DMS 273 (cell line): ENCODE measurements around the gene STAC3.
"Not testable (repeated sequence)": the region's sequence is repeated elsewhere in the genome, so short reads cannot be mapped to it uniquely, and the experiment has no call there.

Experiments
- DNase-seq: peaks from one replicate; lab custom pipeline; 2025; ENCODE audit not compliant: unreplicated experiment; lab: John Stamatoyannopoulos, UW

The STAC3 gene

GRCh38 chr12:57250956-57251355 is at the start of gene STAC3:
Gene STAC3 (minus strand): TSS chr12:57251187. CDS start chr12:57249636, 1,551 bp downstream.
- DNase-seq: no peak

- DNase-seq: peak; percentile 64
These were observed 48.6 kb upstream of the STAC3 start for GRCh38 chr12:57299514-57300016.

DNA sequence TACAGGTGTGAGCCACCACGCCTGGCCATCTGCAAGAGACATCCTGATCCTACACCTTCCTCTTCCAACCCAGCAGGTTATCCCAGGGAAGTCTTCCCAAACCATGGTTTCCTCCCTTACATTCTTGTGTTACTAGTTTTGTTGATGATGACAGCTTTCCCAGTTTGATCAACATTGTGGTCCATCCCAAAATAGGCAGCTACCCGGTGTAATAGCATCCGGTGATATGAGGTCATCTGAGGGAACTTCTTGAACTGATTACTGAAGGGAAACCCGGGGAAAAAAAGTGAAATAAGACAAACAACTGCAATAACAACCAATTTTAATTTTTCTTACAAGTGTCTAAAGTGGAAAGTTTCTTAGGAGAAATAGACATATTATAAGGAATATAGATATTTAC is 45.3 kb upstream of the STAC3 start:
- DNase-seq: no peak

DNA sequence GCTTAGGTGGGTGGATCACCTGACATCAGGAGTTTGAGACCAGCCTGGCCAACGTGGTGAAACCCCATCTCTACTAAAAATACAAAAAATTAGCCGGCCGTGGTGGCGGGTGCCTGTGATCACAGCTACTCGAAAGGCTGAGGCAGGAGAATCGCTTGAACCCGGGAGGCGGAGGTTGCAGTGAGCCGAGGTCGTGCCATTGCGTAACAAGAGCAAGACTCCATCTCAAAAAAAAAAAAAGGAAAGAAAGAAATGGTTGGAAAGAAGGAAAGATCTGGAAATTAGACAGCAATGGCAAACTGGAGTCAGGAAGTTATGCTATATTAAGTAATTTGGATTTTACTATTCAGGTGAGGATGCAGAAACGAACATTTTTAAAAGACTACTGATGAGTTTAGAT is 31.1 kb upstream of the STAC3 start:
- not testable (repeated sequence) for DNase-seq

DNA sequence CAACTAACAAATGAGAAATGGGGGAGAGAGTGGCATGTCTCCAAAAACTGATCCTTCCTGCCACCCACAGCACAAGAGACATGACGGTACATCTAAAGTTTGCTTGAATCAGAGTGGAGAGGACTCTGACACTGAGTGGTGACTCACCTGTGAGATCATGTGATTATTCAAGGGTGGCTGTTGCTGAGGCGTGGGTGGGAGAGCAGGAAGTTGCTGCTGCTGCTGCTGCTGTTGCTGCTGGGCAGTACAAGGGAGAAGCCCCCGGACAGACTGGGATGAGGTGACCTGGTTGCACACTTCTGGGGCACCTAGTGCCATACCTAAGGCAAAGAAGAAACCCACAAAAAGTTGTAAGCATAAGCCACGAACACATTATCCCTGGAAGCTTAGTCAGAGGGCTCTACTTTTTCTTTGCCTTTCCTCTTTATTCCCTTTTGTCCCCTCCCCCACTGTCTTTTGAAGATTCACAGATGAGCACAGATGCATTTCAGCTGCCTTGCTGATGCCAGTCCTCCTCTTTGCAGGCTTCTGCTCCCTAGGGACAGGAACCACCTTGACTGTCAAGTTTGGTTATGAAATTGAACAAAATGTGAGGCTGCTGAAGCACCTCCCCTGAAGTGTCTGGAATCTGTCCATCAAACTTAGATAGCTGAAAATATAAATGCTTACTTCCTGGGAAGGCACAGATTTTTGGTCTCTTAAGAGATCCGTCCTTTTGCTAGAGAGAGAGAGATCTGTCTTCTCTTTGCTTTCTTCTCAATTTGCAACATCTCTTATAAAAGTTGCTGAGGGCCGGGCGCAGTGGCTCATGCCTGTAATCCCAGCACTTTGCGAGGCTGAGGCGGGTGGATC is 29.4 kb upstream of the STAC3 start:
- DNase-seq: peak; percentile 26

GRCh38 chr12:57278465-57279381 is 27.7 kb upstream of the STAC3 start:
- DNase-seq: no peak

DNA sequence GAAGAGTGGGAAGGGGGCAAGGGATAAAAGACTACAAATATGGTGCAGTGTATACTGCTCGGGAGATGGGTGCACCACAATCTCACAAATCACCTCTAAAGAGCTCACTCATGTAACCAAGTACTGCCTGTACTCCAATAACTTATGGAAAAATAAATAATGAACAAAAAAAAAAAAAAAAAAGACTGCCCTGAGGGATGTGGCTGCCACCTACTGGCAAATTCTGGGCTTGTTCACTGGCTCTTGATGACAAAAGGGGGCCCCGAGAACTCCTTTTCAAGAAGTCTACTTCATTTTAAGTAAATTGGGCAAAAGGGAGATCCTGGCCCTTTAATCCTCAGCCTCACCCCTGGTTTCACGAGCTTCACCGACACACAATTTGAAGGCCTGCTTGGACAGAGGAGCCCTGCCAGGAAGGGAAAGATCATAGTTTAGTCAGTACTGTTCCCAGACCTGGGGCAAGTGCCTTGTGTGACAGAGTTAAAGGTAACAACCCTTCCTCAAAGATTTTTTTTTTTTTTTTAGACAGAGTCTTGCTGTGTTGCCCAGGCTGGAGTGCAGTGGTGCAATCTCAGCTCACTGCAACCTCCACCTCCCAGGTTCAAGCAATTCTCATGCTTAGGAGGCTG is 26.1 kb upstream of the STAC3 start:
- DNase-seq: peak; percentile 23

DNA sequence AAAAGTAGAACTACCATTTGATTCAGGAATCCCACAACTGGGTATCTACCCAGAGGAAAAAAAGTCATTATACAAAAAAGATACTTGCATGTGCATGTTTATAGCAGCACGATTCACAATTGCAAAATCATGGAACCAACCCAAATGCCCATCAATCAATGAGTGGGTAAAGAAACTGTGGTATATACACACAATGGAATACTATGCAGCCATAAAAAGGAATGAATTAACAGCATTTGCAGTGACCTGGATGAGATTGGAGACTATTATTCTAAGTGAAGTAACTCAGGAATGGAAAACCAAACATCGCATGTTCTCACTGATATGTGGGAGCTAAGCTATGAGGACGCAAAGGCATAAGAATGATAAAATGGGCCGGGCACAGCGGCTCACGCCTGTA is 25.2 kb upstream of the STAC3 start:
- DNase-seq: not testable (repeated sequence)

DNA sequence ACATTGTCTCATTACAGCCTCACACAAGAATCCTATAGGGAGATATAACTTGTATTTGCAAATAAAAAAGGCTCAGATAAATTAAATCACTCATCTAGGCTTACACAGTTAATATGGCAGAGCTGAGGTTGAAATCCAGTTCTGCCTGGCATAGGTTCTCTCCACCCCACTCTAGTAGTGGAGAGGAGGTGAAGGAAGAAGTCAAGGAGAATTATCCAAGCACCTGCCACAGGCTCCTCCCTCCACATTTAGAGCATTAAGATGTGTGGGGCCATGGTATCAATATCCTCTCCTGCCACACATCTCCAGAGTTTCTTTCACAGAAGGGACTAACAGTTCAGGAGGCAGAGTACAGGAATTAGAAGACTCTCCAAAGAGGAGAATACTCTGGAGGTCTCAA is 22.5 kb upstream of the STAC3 start:
- no peak for DNase-seq

- DNase-seq: peak; percentile 58
These were observed 21.6 kb upstream of the STAC3 start for GRCh38 chr12:57272337-57273151.

DNA sequence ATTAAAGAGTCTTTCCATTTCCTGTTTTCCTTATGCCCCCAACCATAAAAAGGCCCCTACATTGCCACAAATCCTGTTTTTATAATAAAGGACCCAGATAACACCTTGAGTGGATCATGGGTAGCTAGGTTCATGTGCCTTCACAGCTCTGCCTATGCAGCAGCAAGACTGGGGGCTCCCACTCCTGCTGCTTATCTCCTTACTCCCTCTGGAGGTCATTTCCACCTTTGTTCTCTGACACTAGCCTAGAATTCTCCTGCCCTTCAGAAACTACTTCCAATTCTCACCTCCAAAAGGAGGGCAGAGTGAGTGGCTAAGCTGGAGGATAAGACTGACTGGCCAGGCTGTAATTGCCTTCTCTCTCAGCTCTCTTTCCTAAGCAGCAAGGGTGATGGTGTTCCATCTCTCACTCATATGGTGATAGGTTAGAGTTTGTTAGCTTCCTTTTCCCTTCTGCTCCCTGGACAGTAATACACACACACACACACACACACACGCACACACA is 20.0 kb upstream of the STAC3 start:
- peak; percentile 10 for DNase-seq

DNA sequence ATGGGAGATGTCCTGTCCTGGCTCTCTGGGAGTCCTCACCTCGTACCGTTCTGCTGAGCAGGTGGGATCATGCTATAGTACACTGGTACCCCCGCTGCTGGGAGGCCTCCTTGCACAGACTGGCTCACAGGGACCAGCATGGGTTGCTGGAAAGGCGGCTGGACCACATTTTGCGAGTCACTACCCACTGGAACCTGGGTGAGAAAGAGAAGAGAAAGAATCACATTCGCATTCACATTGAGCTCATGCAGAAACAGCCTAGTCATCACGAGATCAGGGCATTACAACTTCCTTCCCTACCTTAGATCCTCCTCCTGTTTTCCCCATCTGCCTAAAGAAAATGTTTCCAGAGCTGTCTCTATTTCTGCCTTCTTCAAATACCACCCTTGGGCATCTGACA is 17.3 kb upstream of the STAC3 start:
- no peak for DNase-seq

GRCh38 chr12:57266681-57267080 is 15.7 kb upstream of the STAC3 start:
- no peak for DNase-seq

GRCh38 chr12:57263096-57263495 is 12.1 kb upstream of the STAC3 start:
- no peak for DNase-seq

DNA sequence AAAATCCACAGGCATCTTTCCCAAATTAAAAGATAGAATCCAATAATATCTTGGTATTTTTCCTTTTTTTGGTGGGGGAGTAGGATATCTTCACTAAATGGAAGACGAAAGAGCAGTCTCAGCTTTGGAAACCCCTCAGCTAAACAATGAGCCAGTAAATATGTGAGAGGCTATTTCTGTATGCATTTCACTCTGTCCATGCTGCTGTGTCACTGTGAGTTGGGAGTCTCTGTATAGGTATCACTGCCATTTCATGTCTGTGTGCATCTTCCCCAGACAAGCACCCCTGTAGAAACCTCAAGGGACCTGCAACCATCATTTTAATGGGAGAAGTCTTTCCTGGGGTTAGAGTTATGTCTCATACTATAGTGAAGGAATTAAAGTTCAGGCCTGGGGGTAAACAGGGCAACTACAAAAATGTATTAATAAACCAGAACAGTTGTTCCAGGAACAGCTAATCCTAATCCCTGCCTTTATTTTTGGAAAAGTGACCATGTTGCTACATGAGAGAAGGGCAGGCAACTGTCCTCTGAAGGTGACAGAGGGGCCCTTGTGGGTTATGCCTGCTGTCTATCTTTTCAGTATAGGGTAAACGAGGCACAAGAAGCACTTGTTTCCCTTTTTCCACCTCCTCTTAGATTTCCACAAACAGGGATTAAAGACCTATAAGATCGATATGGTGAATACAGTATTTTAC is 11.3 kb upstream of the STAC3 start:
- no peak for DNase-seq

- no peak for DNase-seq
These were observed 10.5 kb upstream of the STAC3 start for GRCh38 chr12:57261428-57261865.

- no peak for DNase-seq
These were observed 9.4 kb upstream of the STAC3 start for GRCh38 chr12:57260366-57260765.

GRCh38 chr12:57258977-57259970 is 8.3 kb upstream of the STAC3 start:
- no peak for DNase-seq
